Stimulated activated CD4-positive, alpha-beta T cell treated with anti-CD3 and anti-CD28 coated beads, Interleukin-12 subunit alpha, Interleukin-12 subunit beta, amount 100 ng/mL, for 4 hours (primary cell): Measurements from ENCODE around the gene BOK.
"Not testable (repeated sequence)": the region's sequence is repeated elsewhere in the genome, so short reads cannot be mapped to it uniquely, and the experiment has no call there.

ENCODE experiments used
- DNase-seq: peaks from one replicate; pipeline ENCODE4 v3.0.0-alpha.2; 2020

The BOK gene

GRCh38 chr2:241574911-241575623 lies 16.5 kb downstream of the BOK start:
- DNase-seq: no peak

GRCh38 chr2:241575624-241576292 lies 17.2 kb downstream of the BOK start:
- no peak for DNase-seq

GRCh38 chr2:241576293-241576654 lies 17.7 kb downstream of the BOK start:
- DNase-seq: no peak

- DNase-seq: no peak
Measured at GRCh38 chr2:241577413-241578122, 19.0 kb downstream of the BOK start.

GRCh38 chr2:241579281-241579680 lies 20.7 kb downstream of the BOK start:
- DNase-seq: no peak

GRCh38 chr2:241582328-241582727 lies 23.8 kb downstream of the BOK start:
- no peak for DNase-seq

GRCh38 chr2:241582806-241583205 lies 24.3 kb downstream of the BOK start:
- no peak for DNase-seq

- no peak for DNase-seq
Measured at GRCh38 chr2:241584436-241584835, 25.9 kb downstream of the BOK start.

- DNase-seq: no peak
Measured at GRCh38 chr2:241586564-241587264, 28.2 kb downstream of the BOK start.

- not testable (repeated sequence) for DNase-seq
Measured at GRCh38 chr2:241589863-241590262, 31.3 kb downstream of the BOK start.

- DNase-seq: not testable (repeated sequence)
Measured at GRCh38 chr2:241590496-241591455, 32.2 kb downstream of the BOK start.

- DNase-seq: no peak
Measured at GRCh38 chr2:241592126-241592845, 33.7 kb downstream of the BOK start.

GRCh38 chr2:241593271-241593670 lies 34.7 kb downstream of the BOK start:
- DNase-seq: no peak

GRCh38 chr2:241595600-241596140 lies 37.1 kb downstream of the BOK start:
- no peak for DNase-seq

- no peak for DNase-seq
Measured at GRCh38 chr2:241597561-241597960, 39.0 kb downstream of the BOK start.

- no peak for DNase-seq
Measured at GRCh38 chr2:241598061-241598460, 39.5 kb downstream of the BOK start.

GRCh38 chr2:241598487-241598886 lies 39.9 kb downstream of the BOK start:
- DNase-seq: no peak

- DNase-seq: no peak
Measured at GRCh38 chr2:241599615-241600014, 41.1 kb downstream of the BOK start.

- DNase-seq: no peak
Measured at GRCh38 chr2:241601841-241602240, 43.3 kb downstream of the BOK start.

GRCh38 chr2:241602720-241603119 lies 44.2 kb downstream of the BOK start:
- DNase-seq: no peak

- DNase-seq: no peak
Measured at GRCh38 chr2:241603686-241604085, 45.1 kb downstream of the BOK start.
